NCI-H1092 treated with DMSO at 0.1 percent for 48 hours (cell line): Measurements from ENCODE around the gene PEX26.
"Not testable (repeated sequence)": the region's sequence is repeated elsewhere in the genome, so short reads cannot be mapped to it uniquely, and the experiment has no call there.

Source experiments
- DNase-seq: peaks from one replicate; lab custom pipeline; 2025; lab: John Stamatoyannopoulos, UW

The PEX26 gene

DNA sequence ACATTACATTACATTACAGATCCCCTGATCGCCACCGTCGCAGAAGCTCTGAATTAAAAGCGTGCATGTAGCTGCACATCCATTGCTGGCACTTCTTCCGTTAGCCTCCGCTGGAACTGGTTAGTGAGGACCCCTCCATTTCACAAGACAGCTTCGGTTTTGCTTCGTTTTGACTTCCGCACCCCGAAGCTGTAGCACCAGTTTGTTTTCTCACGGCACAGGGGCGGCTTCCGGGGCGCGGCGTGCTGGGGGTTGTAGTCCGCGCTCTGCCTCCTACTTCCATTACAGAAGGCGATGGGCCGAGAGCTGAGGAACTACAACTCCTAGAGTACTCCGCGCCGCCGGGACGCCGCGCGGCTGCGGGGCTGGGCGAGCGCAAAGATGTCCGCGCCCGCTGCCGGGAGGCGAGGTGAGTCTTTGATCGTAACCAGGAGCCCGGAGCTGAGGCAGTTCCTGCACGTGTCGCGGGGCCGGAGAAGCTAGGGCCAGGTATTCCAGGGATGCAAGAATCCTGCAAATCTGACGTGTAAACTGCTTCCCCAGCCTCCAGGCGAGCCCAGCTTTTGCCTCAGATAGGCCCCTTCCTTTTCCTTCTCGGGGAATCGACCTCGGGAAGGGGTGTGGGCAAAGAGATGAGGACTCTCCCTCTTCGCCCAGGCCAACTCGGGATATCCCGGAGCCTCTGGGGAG, at the start of gene PEX26:
Gene PEX26, plus strand, starts transcription at position 352 of the 690 bp plus-strand sequence. CDS start 387 bp downstream, outside the sequence.
- peak; percentile 92 for DNase-seq

DNA sequence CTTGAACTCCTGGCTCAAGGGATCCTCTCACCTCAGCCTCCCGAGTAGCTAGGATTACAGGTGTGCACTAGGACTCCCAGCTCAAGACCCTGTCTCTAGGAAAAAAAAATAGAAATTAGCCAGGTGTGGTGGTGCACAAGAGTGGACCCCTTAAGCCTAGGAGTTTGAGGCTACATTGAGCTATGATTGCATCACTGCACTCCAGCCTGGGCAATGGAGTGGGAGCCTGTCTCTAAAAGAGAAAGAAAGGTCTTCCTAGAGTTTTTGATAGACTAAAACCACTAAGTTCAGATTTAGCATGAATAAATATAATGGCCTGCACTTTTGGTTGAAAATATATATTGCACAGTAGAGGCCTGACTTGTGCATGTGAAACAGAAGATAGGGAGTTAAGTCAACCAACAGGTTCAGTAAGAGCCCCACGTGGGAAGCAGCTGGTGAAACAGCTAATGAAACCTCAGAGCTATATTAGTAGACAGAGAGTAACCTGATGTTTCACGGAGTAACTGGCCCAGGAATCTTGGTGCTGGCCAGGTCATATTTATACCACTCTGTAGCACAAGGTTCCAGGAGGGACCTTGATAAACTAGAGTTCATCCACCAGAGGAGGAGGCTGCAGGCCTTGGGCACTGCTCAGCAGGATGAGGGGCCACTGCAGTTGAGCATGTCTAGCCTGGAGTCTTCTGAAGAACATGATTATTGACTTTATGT, 48.8 kb upstream of the PEX26 start:
- no peak for DNase-seq

DNA sequence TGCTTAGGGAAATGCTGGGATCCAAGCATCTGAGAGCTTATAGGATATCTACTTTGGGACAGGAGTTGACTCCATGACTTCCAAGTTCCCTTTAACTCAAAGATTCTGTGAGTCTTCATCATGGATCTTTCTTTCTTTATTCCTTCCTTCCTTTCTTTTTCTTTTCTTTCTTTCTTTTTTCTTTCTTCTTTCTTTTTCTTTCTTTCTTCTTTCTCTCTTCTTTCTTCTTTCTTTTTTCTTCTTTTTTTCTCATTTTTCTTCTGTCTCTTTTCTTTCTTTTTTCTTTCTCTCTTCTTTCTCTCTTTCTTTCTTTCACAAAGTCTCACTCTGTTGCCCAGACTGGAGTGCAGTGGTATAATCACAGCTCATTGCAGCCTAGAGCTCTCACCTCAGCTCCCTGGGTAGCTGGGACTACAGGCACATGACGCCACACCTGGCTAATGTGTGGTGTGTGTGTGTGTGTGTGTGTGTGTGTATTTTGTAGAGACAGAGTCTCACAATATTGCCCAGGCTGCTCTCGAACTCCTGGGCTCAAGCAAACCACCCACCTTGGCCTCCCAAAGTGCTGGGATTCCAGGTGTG, 48.0 kb upstream of the PEX26 start:
- DNase-seq, result no peak

DNA sequence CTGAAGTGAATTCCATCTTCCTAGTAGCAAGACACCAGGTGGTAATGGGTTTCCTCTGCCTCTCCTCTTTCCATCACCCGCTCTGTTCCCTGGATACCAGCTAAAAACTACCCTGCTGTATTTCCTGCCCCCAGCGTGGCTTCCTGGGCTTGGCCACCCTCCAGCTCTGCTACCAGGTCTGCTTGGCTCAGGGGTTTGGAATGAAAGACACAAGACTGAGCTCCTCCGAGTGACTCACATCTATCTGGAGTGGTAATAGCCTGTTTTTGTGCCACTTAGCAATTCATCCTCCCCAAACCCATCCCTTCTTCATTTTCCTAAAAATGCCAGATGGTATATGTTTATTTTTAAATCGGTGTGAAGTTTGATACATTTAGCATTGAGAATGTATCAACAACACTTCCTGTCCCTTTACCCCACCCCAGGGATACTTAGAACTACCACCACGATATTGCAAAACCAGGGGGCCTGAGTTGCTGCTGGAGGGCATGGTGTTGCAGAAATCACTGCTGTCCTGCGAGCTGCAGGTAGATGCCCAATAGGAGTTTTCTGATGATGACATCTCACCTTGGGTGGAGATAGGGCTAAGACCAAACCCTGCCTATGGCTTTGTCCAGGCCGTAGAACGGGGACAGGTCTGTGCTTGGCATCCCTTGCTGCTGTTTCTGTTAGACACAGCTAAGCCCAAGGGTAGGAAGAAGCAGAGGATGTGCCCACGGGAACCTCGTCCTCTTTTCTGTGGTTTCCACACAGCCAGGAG, 45.9 kb upstream of the PEX26 start:
- peak; percentile 49 for DNase-seq

DNA sequence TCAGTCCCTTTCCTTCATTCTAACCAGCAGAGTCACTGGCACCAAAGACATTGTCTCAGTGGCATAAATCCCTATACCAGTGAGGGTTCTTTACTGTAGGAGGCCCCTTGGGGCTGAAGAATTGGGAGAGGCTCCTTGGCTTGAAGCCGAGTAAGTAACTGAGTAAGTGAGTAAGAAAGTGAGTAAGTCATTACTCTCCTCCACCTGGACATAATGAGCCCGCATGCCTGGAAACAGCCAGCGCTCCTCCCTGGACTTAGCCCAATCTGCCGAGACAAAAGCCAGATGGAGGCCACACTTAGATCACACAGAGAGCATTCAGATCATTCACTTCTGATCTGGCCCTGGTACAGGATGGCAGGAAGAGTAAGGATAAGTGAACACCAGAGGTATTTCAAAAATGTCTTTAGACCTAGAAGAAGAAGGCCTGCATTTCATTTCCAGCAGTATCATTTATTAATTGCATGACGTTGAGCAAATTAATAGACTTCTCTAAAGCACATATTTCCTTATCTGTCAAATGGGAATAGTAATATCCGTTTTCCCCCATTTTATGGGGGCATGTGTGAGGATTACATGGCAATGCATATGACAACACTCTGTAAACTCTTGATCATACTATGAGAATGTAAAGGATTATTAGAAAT, 45.2 kb upstream of the PEX26 start:
- DNase-seq, result no peak

DNA sequence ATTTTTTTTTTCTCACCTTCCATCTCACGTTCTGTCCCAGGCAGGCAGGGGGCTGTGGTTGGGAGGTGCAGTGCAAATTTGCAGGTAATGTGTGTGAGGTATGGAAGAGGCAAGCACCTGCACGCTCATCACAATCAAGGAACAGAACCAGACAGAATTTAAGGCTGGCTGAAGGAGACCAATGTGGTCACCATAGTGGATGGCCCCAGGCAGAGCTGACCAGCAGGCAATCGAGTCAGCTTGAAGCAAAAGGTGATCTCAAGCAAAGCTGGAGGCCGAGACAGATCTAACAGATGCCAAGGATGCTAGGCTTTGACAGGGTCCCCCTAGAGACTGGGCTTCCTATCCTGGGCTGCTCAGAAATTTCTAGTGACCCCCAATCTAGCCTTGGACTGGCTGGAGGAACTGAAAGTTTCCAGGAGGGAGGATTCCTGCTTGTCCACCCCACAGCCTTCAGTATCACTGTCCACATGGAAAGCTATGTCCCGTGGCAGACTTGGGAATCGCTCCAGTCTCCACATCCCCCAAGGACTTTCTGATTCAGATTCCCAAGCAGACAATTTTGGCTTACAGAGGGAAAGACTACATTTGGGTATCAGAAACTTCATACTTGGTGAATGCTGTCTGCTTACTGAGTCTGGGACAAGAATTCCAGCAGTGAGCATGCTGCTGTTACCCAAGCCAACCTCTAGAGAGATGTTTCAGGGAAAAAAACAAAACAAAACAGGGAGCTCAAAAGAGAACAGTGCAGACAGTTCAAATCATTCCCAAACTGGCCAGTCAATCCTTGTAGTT, 44.4 kb upstream of the PEX26 start:
- DNase-seq, result no peak

DNA sequence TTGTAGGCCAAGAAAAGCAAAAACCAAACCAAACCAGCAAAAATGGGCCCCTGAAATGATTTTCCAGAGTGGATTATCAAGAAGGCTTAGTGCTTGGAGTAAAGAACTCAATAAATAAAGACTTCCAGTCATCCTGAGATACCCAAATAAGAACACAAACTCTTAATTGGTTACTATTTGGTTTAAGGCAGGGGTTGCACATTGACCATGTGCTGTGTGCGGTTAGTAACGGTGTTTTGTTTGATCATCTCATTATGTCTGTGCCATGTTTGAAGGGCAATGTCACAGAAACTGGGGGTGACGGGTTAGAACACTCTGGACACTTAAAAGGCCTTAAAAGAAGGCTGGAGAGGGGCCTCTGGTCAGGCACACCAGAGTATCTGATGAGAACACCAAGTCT, 43.7 kb upstream of the PEX26 start:
- no peak for DNase-seq

DNA sequence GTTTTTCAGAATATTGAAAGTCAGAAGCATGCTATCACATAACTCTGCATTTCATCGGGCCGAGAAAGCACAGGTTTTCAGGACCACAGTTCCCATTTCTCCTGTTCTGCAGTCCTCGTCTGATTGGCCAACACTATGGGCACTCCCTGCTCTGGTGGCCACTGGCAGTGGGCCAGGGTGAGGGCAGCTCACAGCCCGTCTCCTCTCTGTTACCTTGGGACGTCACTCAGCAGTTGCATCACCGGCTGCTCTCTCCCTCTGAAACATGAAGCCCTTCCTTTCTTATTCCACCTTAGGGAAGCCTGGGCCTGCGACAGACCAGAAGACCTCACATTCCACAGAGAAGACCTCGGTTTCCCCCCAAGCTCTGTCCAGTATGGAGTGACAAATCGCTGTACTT, 42.0 kb upstream of the PEX26 start:
- DNase-seq, result no peak

DNA sequence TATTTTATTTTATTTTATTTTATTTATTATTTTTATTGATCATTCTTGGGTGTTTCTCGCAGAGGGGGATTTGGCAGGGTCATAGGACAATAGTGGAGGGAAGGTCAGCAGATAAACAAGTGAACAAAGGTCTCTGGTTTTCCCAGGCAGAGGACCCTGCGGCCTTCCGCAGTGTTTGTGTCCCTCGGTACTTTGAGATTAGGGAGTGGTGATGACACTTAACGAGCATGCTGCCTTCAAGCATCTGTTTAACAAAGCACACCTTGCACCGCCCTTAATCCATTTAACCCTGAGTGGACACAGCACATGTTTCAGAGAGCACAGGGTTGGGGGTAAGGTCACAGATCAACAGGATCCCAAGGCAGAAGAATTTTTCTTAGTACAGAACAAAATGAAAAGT, 36.9 kb upstream of the PEX26 start:
- DNase-seq, result not testable (repeated sequence)

DNA sequence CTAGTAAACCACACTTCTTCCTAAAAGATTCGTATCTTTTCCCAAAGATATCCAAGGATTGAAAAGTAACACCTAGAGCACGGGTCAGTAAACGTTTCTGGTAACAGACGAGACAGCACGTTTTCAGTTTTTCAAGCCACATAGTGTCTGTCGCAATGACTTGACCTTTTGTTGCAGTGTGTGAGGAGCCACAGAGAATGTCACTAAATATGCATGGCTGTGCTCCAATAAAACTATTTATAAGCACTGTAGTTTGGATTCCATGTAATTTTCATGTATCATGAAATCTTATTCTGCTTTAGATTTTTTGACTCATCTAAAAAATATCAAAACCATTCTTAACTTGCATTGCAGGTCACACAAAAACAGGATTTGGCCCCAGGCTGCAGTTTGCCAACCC, 35.1 kb upstream of the PEX26 start:
- no peak for DNase-seq

DNA sequence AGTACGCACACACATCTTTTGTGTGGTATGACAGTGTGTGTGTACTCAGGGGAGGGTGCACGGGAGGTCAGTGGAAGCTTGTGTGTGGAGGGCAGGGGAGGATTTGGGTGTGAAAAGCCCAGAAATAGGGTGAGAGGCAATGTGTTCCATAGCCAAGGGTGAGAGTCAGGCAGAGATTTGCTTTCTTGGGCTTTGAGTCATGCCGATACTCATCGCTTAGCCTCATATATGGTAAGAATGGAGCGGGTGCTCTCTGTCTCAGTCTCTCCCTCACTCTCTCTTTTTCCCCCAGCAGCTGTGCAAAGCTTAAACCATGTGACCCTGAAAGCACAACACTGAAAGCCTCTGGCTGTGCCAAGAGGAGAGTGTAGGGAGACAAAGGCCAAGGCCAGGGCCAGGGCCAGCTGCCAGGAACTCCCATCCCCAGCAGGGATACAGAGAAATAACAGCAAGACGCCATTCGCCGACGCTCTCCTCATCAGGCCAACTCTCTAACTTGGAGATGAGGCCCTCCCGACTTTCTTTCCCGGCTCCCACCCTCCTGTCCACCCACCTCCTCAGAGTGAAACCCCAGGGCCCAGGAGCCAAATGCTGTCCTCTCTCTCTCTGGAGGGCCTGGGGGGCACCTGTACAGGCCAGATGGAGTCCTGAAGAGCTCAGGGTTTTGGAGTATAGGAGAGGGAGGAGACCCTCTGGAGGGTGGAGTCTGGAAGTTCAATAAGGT, 33.1 kb upstream of the PEX26 start:
- peak; percentile 97 for DNase-seq

DNA sequence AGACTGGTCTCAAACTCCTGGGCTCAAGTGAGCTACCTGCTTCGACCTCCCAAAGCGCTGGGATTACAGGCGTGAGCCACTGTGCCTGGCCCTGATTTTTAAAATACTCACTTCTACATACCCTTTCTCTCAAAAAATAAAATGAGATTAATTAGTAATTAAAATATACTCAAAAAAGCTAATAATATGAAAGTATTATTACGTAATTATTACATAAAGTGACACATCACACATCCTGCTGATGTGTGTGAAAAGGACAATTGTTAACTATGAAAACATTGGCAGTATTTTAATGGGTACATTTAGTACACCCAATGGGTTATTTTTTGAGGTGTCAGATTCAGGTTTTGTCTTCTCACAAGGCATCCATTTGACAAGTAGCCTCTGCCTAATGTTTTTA, 32.0 kb upstream of the PEX26 start:
- no peak for DNase-seq

DNA sequence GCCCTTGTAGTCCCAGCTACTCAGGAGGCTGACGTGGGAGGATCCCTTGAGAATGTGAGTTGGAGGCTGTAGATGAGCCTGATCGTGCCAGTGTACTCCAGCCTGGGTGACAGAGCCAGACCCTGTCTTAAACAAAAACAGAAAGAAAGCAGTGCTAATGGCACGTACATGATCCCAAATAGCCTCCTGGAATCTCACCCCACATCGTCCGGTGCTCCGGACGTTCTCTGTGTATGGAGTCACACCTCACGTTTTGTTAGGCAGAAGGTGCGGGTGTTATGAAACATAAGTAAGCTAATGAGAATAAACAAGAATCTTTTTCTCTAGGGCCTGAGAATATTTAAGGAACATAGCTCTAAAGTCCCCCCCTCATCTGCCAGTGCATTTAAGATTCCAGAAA, 29.7 kb upstream of the PEX26 start:
- DNase-seq, result no peak

DNA sequence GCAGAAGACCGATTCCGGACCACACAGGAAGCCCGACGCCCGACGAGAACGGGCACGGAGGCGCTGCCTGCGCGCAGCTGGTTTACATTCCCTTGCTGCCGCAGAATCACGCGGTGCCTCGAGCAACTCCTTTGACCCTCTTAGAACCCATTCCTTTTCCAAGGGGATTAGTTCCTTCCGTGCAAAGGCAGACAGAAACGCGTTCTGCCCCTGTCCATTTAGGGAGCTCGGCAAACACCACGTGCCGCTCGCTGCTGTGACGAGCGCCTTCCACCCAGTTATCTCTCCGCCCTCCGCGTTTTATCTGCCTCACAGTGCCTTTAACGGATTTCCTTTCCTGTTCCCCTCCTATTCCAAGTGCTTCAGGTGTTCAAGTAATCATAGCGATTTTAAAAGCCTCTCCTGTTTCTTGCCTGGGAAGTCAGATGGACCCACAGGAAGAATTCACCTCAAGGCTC, 29.3 kb upstream of the PEX26 start:
- no peak for DNase-seq

DNA sequence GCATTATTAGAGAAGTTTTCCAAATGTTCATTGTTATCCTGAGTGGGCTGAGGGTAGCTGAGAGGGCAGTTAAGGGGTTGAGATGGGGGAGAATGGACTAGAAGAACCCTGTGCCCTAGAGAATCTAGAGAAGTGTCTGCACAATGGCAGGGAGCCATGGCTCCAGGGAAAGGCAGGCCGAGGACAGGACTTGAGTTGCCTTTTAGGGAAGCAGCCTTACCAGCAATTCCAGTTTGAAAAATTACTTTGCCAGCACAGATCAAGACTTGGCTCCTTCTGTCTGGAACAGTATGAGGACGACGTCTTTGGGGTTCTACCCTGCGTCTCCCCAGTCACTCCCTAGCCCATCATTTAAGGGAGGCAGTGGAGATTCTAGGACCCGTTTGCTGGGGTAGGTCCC, 27.7 kb upstream of the PEX26 start:
- DNase-seq, result no peak

DNA sequence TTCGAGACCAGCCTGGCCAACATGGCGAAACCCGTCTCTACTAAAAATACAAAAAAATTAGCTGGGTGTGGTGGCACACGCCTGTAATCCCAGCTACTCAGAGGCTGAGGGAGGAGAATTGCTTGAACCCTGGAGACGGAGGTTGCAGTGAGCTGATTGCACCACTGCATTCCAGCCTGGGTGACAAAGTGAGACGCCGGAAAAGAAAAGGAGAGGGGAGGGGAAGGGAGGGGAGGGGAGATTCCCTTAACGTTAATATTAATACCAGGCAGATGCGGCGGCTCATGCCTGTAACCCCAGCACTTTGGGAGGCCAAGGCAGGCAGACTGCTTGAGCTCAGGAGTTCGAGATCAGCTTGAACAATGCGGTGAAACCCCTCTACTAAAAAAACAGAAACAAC, 26.7 kb upstream of the PEX26 start:
- not testable (repeated sequence) for DNase-seq

DNA sequence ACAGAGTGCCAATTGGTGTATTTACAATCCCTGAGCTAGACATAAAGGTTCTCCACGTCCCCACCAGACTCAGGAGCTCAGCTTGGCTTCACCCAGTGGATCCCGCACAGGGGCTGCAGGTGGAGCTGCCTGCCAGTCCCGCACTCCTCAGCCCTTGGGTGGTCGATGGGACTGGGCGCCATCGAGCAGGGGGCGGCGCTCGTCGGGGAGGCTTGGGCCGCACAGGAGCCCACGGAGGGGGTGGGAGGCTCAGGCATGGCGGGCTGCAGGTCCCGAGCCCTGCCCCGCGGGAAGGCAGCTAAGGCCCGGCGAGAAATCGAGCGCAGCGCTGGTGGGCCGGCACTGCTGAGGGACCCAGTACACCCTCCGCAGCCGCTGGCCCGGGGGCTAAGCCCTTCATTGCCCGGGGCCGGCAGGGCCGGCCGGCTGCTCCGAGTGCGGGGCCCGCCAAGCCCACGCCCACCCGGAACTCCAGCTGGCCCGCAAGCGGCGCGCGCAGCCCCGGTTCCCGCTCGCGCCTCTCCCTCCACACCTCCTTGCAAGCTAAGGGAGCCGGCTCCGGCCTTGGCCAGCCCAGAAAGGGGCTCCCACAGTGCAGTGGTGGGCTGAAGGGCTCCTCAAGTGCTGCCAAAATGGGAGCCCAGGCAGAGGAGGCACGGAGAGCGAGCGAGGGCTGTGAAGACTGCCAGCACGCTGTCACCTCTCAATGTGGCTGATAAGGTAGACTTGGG, 24.4 kb upstream of the PEX26 start:
- not testable (repeated sequence) for DNase-seq

DNA sequence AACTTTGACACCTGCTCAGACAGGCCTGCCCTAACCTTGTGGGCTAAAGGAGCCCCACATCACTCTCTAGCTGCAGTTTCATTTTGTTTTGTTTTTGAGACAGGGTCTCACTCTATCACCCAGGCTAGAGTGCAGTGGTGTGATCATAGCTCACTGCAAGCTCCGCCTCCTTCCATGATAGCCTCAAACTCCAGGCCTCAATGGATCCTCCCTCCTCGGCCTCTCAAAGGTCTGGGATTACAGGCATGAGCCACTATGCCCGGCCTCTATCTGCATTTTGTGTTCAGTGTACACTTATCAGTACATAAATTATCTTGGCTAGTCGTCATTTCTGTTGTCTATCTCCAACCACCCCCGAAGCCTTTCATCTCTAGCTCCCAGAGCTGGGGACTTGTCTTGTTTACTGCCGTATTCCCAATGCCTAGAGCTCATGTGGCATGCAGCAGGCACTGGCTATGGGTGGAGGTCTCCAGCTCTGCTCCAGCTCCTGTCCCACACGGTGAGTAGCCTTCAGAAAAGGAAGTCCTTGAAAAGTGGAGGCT, 22.1 kb upstream of the PEX26 start:
- no peak for DNase-seq

DNA sequence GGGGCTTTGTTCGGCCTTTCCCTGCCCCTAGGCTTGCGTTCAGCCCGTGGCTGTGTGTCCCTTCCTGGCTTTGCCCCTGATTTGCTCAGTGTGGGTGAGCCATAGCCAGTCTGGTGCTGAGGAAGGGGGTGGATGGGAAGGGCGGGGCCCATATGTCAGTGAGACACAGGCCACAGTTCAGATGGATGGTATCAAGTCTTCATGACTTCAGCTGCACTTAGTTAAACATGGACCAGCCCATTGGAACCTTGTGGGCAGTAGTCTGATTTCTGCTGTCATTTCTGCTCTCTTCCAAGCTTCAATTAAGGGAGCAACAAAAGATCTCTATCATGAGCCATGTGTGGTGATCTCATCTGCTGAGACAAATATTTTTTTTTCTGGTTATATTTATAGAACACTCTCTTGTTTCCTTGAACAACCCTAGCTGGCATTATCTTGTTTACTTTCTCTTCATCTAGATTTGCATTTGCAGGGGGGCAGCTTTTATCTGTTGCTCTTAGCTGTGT, 21.6 kb upstream of the PEX26 start:
- DNase-seq, result peak; percentile 26
